Naive thymus-derived CD8-positive, alpha-beta T cell (primary cell): Measurements from ENCODE around the gene OR4K1. TPM values are rescaled to one million over a fixed set of nuclear protein-coding genes. Genes with fewer than 3 reads are reported as not detected.
"Not testable (repeated sequence)": the region's sequence is repeated elsewhere in the genome, so short reads cannot be mapped to it uniquely, and the experiment has no call there.

Experiments used
- ATAC-seq, 2 donors: fragments of 150-1000 bp; cut with Tn5 transposase in 1 of 2; sonication (Bioruptor Pico), chemical (Tn5 transposase) in 1 of 2; 1 replicate in 1 of 2; 2 replicates in 1 of 2; pipeline ENCODE4 v1.10.0; 2021; ENCODE audit warnings: mild to moderate bottlenecking in 2 of 2, moderate library complexity in 2 of 2
- POLR2A ChIA-PET: fragments of 350-600 bp; sonication (Branson Sonifier 250); formaldehyde crosslinking; loops from one replicate; lab custom pipeline; 2021; ENCODE audit warnings: antibody characterized with exemption; lab: Charles Lee
- DNase-seq, 10 donors: peaks; one replicate each; pipeline versions ENCODE4 v3.0.0 to v3.0.0-alpha.2; 2020 to 2022
- H3K27ac Mint-ChIP-seq, 10 donors: one replicate each; pipeline ENCODE4 v1.8.0; 2020 to 2022; ENCODE audit warnings: mild to moderate bottlenecking in 10 of 10, mixed read lengths in 10 of 10, moderate library complexity in 4 of 10, inconsistent platforms in 1 of 10
- H3K27me3 Mint-ChIP-seq, 5 donors: one replicate each; pipeline ENCODE4 v1.8.0; 2021 to 2022; ENCODE audit warnings: mixed read lengths in 5 of 5
- H3K36me3 Mint-ChIP-seq, 3 donors: one replicate each; pipeline ENCODE4 v1.8.0; 2020 to 2022; ENCODE audit warnings: mixed read lengths in 3 of 3, mild to moderate bottlenecking in 2 of 3, inconsistent platforms in 1 of 3
- H3K4me1 Mint-ChIP-seq, 4 donors: one replicate each; pipeline ENCODE4 v1.8.0; 2021 to 2022; ENCODE audit warnings: mixed read lengths in 4 of 4
- H3K4me3 Mint-ChIP-seq, 10 donors: one replicate each; pipeline ENCODE4 v1.8.0; 2020 to 2022; ENCODE audit warnings: mild to moderate bottlenecking in 10 of 10, mixed read lengths in 10 of 10, moderate library complexity in 6 of 10, inconsistent platforms in 1 of 10
- H3K9me3 Mint-ChIP-seq, 9 donors: one replicate each; pipeline ENCODE4 v1.8.0; 2020 to 2022; ENCODE audit warnings: mixed read lengths in 9 of 9, mild to moderate bottlenecking in 3 of 9, inconsistent platforms in 1 of 9, moderate library complexity in 1 of 9
- polyA plus RNA-seq, 3 donors: library from polyadenylated mRNA; unstranded; fragments of 300-500 nt; fragmentation: Illumina TruSeq; gene quantifications; one replicate each; pipeline ENCODE4 v1.2.3, GENCODE V29; 2021
- total RNA-seq, 8 experiments: library from RNA in 2 of 8; stranded (reverse) in 2 of 8; gene quantifications; one replicate each; pipeline ENCODE4 v1.2.3 and lab custom pipeline; 2021 to 2026

OR4K1 gene
- total and polyA plus RNA-seq, 5 experiments from 2014 or later, result not detected

DNA sequence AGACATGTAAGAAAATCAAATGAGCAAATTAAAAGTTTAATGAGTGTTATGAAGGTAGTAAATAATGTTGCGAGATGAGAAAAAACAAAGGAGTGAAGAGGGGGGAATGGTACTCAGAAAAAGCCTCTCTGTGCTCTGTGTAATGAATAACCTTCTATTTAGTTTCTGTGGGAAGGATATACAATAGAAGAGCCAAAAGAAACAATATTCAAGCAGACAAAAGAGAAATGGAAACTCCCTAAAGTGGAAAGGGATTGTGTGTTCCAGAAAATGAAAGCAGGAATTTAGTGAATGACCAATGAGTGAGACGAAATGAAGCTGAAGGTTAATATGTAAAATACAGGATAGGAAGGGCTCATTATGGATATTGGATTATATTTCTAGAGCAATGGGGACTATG, 18.5 kb downstream of the OR4K1 start:
- H3K4me1 Mint-ChIP-seq, result peaks cover 0 to 2% (median 0%) of the 10 kb centered on the region in 4 donors
- H3K4me3 Mint-ChIP-seq, result no peak overlapping the region
- POLR2A ChIA-PET, result no interaction called here
- no peak overlapping the region for H3K27ac Mint-ChIP-seq
- no peaks in the 10 kb centered on the region for H3K27me3 Mint-ChIP-seq
- H3K9me3 Mint-ChIP-seq, result peaks cover 0 to 9% (median 2%) of the 10 kb centered on the region in 9 donors
- DNase-seq (no peak), ATAC-seq (no peak)
- H3K36me3 Mint-ChIP-seq, result peaks cover 0 to 5% (median 0%) of the 10 kb centered on the region in 3 donors

DNA sequence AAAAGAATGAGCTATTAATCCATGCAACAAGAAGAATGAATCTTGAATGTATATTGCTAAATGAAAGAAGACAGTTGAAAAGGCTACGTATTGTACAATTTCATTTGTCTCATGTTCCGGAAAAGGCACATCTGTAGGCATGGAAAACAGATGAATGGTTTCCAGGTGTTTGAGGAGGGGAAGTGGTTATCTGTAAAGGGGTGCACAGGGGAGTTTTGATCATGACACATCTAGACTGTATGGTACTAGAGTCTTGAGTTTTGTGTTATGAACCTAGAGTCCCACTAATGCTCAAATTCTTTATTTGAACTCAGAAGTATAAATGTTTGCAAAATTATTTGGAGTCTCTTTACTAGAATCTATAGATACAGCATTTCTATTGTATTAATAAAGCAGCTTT, 39.0 kb downstream of the OR4K1 start:
- POLR2A ChIA-PET, DNase-seq, H3K4me3 Mint-ChIP-seq, H3K9me3 Mint-ChIP-seq, H3K27me3 Mint-ChIP-seq, H3K36me3 Mint-ChIP-seq: not testable (repeated sequence)
- peak in 1 of 2 donors; percentile 69 for ATAC-seq
- Mint-ChIP-seq H3K4me1 (peaks cover 9 to 32% (median 20%) of the 10 kb centered on the region in 4 donors), H3K27ac (peak overlapping the region in 1 of 10 donors; percentile 29)

DNA sequence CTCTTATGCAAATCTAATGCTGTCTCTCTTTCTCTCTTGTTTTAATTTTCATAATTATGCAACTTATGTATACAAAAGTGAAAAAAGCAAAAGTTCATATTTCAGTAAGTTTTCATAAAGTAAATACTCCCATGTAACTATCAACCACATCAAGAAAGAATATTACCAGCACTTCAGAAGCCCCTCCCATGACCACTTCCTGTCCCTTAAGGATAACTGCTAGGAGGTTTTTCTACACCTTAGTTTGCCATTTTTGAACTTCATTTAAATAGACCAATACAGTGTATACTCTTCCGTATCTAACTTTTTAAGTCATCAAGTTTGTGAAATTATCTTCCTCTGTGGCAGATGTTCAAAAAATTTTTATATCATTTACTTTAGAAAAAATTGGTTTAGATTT, 44.1 kb downstream of the OR4K1 start:
- Mint-ChIP-seq H3K4me3 (peak overlapping the region in 9 of 10 donors; percentile 8 to 74 (median 40)), H3K27me3 (no peaks in the 10 kb centered on the region), H3K4me1 (peaks cover 20 to 46% (median 28%) of the 10 kb centered on the region in 4 donors), H3K36me3 (peaks cover 0 to 10% (median 0%) of the 10 kb centered on the region in 3 donors), H3K27ac (peak overlapping the region in 8 of 10 donors; percentile 7 to 87 (median 66)), H3K9me3 (peaks cover 0 to 14% (median 3%) of the 10 kb centered on the region in 9 donors)
- DNase-seq (peak in 7 of 10 donors; percentile 1 to 74 (median 39)), ATAC-seq (peak; percentile 80 to 99)
- POLR2A ChIA-PET, result no interaction called here

GRCh38 chr14:19975291-19975690, 44.6 kb downstream of the OR4K1 start, which contains the start of gene OR4K15:
Gene OR4K15 (plus strand): TSS chr14:19975591. CDS start chr14:19975591, 0 bp downstream.
- ATAC-seq, result no peak
- Mint-ChIP-seq H3K36me3 (peaks cover 0 to 14% (median 4%) of the 10 kb centered on the region in 3 donors), H3K27me3 (no peaks in the 10 kb centered on the region), H3K9me3 (peaks cover 0 to 14% (median 3%) of the 10 kb centered on the region in 9 donors), H3K27ac (peak within 1 kb of the TSS in 9 of 10 donors; percentile 0 to 87 (median 61)), H3K4me1 (peaks cover 23 to 48% (median 27%) of the 10 kb centered on the region in 4 donors), H3K4me3 (peak within 1 kb of the TSS in 9 of 10 donors; percentile 8 to 74 (median 56))
- no peak for DNase-seq
- POLR2A ChIA-PET, result no interaction called here

Other genes with a start within 250 kb of the OR4K1 start
- gene OR11H2, start 217.0 kb upstream of the OR4K1 start, total RNA-seq, result not detected
- gene OR11H2, start 217.0 kb upstream of the OR4K1 start, polyA plus RNA-seq, result not detected
- not detected for gene OR4Q3, start 187.3 kb upstream of the OR4K1 start, total RNA-seq
- gene OR4Q3, start 187.3 kb upstream of the OR4K1 start, polyA plus RNA-seq, result not detected
- gene OR4M1, start 157.4 kb upstream of the OR4K1 start, total RNA-seq, result not detected
- not detected for gene OR4M1, start 157.4 kb upstream of the OR4K1 start, polyA plus RNA-seq
- gene OR4N2, start 127.1 kb upstream of the OR4K1 start, total RNA-seq, result not detected
- not detected for gene OR4N2, start 127.1 kb upstream of the OR4K1 start, polyA plus RNA-seq
- gene OR4K2, start 55.8 kb upstream of the OR4K1 start, total RNA-seq, result not detected
- not detected for gene OR4K2, start 55.8 kb upstream of the OR4K1 start, polyA plus RNA-seq
- gene OR4K5, start 10.3 kb upstream of the OR4K1 start, total RNA-seq, result not detected
- not detected for gene OR4K5, start 10.3 kb upstream of the OR4K1 start, polyA plus RNA-seq
- gene OR4K15, start 44.7 kb downstream of the OR4K1 start, total RNA-seq, result not detected
- gene OR4K15, start 44.7 kb downstream of the OR4K1 start, polyA plus RNA-seq, result not detected
- gene OR4Q2, start 71.2 kb downstream of the OR4K1 start, total RNA-seq, result not detected
- not detected for gene OR4Q2, start 71.2 kb downstream of the OR4K1 start, polyA plus RNA-seq
- gene OR4K14, start 88.4 kb downstream of the OR4K1 start, total RNA-seq, result not detected
- gene OR4K14, start 88.4 kb downstream of the OR4K1 start, polyA plus RNA-seq, result not detected
- not detected for gene OR4K13, start 105.1 kb downstream of the OR4K1 start, total RNA-seq
- gene OR4K13, start 105.1 kb downstream of the OR4K1 start, polyA plus RNA-seq, result not detected
- not detected for gene OR4L1, start 129.1 kb downstream of the OR4K1 start, total RNA-seq
- not detected for gene OR4L1, start 129.1 kb downstream of the OR4K1 start, polyA plus RNA-seq
- gene OR4K17, start 179.8 kb downstream of the OR4K1 start, total RNA-seq, result not detected
- not detected for gene OR4K17, start 179.8 kb downstream of the OR4K1 start, polyA plus RNA-seq
- gene OR4N5, start 207.9 kb downstream of the OR4K1 start, total RNA-seq, result not detected
- gene OR4N5, start 207.9 kb downstream of the OR4K1 start, polyA plus RNA-seq, result not detected